Uterus (tissue), 4 donors: Measurements from ENCODE around the gene HMGXB3. TPM values are rescaled to one million over a fixed set of nuclear protein-coding genes. Genes with fewer than 3 reads are reported as not detected.

Experiments
- DNase-seq, 2 donors: peaks; one replicate each; pipeline ENCODE4 v3.0.0-alpha.2; 2019 to 2020
- H3K27ac ChIP-seq, 2 donors: fragments of 200-600 bp; sonication (generic); 1 replicate in 1 of 2; 2 replicates in 1 of 2; pipeline ENCODE4 v1.5.1; 2016 to 2018
- H3K27me3 ChIP-seq, 2 donors: fragments of 200-600 bp; sonication (generic); one replicate each; pipeline ENCODE4 v1.5.1; 2018 to 2019; ENCODE audit warnings: control low read depth in 1 of 2
- H3K36me3 ChIP-seq, 2 donors: fragments of 200-600 bp; sonication (generic); one replicate each; pipeline ENCODE4 v1.5.1; 2019; ENCODE audit warnings: control low read depth in 1 of 2
- H3K4me1 ChIP-seq, 2 donors: fragments of 200-600 bp; sonication (generic); one replicate each; pipeline ENCODE4 v1.5.1; 2018 to 2019; ENCODE audit warnings: control low read depth in 1 of 2
- H3K4me3 ChIP-seq, 2 donors: fragments of 200-600 bp; sonication (generic); 1 replicate in 1 of 2; 2 replicates in 1 of 2; pipeline ENCODE4 v1.5.1; 2018 to 2019; ENCODE audit warnings: mild to moderate bottlenecking in 1 of 2
- H3K9me3 ChIP-seq, 2 donors: fragments of 200-600 bp; sonication (generic); one replicate each; pipeline ENCODE4 v1.5.1; 2019; ENCODE audit warnings: control low read depth in 1 of 2
- CTCF ChIP-seq, 4 experiments: fragments of 200-600 bp in 2 of 4; fragments of 450-650 bp in 2 of 4; sonication (generic) in 2 of 4; IDR thresholded peaks; one replicate each; pipeline ENCODE4 v1.5.1; 2016 to 2019; ENCODE audit warnings: antibody characterized with exemption in 4 of 4, mild to moderate bottlenecking in 2 of 4, moderate library complexity in 1 of 4
- POLR2A ChIP-seq, 2 donors: fragments of 450-650 bp; IDR thresholded peaks; one replicate each; pipeline ENCODE4 v1.6.1; 2016; ENCODE audit warnings: antibody characterized with exemption in 2 of 2, mild to moderate bottlenecking in 1 of 2, moderate library complexity in 1 of 2
- intact Hi-C: fragments of 100-400 bp; cut with DNase I; formaldehyde crosslinking; loops from one replicate; pipeline ENCODE4 v1.15.1; 2023; ENCODE audit warnings: low total_unique reads
- total RNA-seq, 4 donors: library from RNA; depleted of rRNA in 3 of 4; stranded (reverse); fragments of >200 nt in 3 of 4; gene quantifications; one replicate each; pipeline versions ENCODE4 v1.1.0 to v1.2.4, GENCODE V29; 2014 to 2023
- donor health status: DM: yes; HTN: yes; CAD: no.

Gene HMGXB3
- total RNA-seq, 4 donors from 2014 or later: 19.0 to 43.4 (median 30.2) TPM

- no peak overlapping the region for H3K27ac ChIP-seq
- TF ChIP-seq CTCF (IDR thresholded peaks at IDR 0.05) (no peak), POLR2A (IDR thresholded peaks at IDR 0.05) (no peak)
- DNase-seq: no peak
- no peaks in the 10 kb centered on the region for H3K27me3 ChIP-seq
- H3K36me3 ChIP-seq: no peaks in the 10 kb centered on the region
- no peak overlapping the region for H3K4me3 ChIP-seq
- intact Hi-C loops: loop anchor here (10.0 kb wide), 1 partner anchor 49 kb away; no protein-coding TSS in a partner anchor
- H3K4me1 ChIP-seq: no peaks in the 10 kb centered on the region
- H3K9me3 ChIP-seq: no peaks in the 10 kb centered on the region
Measured at GRCh38 chr5:150055326-150056074, 55.0 kb downstream of the HMGXB3 start.

GRCh38 chr5:150056075-150056443 lies 55.5 kb downstream of the HMGXB3 start:
- no peak overlapping the region for H3K27ac ChIP-seq
- no peaks in the 10 kb centered on the region for H3K27me3 ChIP-seq
- H3K4me3 ChIP-seq: no peak overlapping the region
- no peak for TF ChIP-seq CTCF (IDR thresholded peaks at IDR 0.05)
- TF ChIP-seq POLR2A (IDR thresholded peaks at IDR 0.05): no peak
- no peaks in the 10 kb centered on the region for H3K4me1 ChIP-seq
- no peaks in the 10 kb centered on the region for H3K9me3 ChIP-seq
- no peaks in the 10 kb centered on the region for H3K36me3 ChIP-seq
- DNase-seq: no peak
- intact Hi-C loops: loop anchor here (10.0 kb wide), 1 partner anchor 49 kb away; no protein-coding TSS in a partner anchor

DNA sequence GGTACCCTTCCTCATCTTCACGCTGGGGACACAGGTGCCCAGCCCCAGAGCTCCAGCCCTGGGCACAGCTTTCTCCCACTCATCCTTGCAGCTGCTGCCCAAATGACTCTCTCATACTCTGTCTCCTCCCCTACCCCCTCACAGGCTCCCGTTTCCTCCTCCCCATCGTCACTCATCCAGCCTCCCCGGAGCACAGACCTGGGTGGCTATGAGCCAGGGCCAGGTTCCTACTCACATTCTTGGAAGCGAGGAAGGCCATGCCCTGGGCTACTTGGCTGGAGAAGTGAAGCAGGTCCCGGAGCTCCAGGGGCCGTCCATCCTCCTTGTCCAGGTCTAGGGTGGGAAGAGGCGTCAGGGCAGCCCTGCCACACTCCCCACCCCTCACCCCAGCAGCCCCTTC lies 56.5 kb downstream of the HMGXB3 start:
- intact Hi-C loops: loop anchor here (10.0 kb wide), 1 partner anchor 48 kb away; no protein-coding TSS in a partner anchor
- TF ChIP-seq CTCF (IDR thresholded peaks at IDR 0.05) (no peak), POLR2A (IDR thresholded peaks at IDR 0.05) (no peak)
- H3K9me3 ChIP-seq: no peaks in the 10 kb centered on the region

GRCh38 chr5:150057511-150057910 lies 57.0 kb downstream of the HMGXB3 start:
- H3K4me1 ChIP-seq: no peaks in the 10 kb centered on the region
- intact Hi-C loops: loop anchor here (10.0 kb wide), 1 partner anchor 47 kb away; no protein-coding TSS in a partner anchor

More for the DNA sequence above, 56.5 kb downstream of the HMGXB3 start:
- no peak for DNase-seq
- no peaks in the 10 kb centered on the region for H3K36me3 ChIP-seq
- H3K4me1 ChIP-seq: no peaks in the 10 kb centered on the region
- no peak overlapping the region for H3K4me3 ChIP-seq
- no peaks in the 10 kb centered on the region for H3K27me3 ChIP-seq
- no peak overlapping the region for H3K27ac ChIP-seq

More at GRCh38 chr5:150057511-150057910, 57.0 kb downstream of the HMGXB3 start:
- Histone ChIP-seq H3K4me3 (no peak overlapping the region), H3K36me3 (no peaks in the 10 kb centered on the region), H3K27ac (no peak overlapping the region), H3K9me3 (no peaks in the 10 kb centered on the region), H3K27me3 (no peaks in the 10 kb centered on the region)
- DNase-seq: no peak
- no peak for TF ChIP-seq CTCF (IDR thresholded peaks at IDR 0.05)
- TF ChIP-seq POLR2A (IDR thresholded peaks at IDR 0.05): no peak
